Panc1 (cell line): ENCODE measurements around the gene CREBL2.
"Not testable (repeated sequence)": the region's sequence is repeated elsewhere in the genome, so short reads cannot be mapped to it uniquely, and the experiment has no call there.

Experiments
- CTCF ChIP-seq: fragments of 450-650 bp; IDR thresholded peaks from 2 replicates; pipeline ENCODE4 v1.5.1; 2017; ENCODE audit warnings: mild to moderate bottlenecking
- POLR2AphosphoS5 ChIP-seq: IDR thresholded peaks from 2 replicates; pipeline ENCODE4 v1.6.1; 2012; ENCODE audit warnings: mild to moderate bottlenecking, low read depth, low read length, moderate library complexity
- REST ChIP-seq, 2 experiments: IDR thresholded peaks; 2 replicates each; pipeline ENCODE4 v1.6.1; 2011 to 2012; ENCODE audit warnings: low read depth in 2 of 2, control low read depth in 1 of 2, low read length in 1 of 2, mild to moderate bottlenecking in 1 of 2, moderate library complexity in 1 of 2; ENCODE audit not compliant: insufficient read depth in 1 of 2
- TCF7L2 ChIP-seq: IDR thresholded peaks from 2 replicates; pipeline ENCODE4 v1.6.1; 2011; ENCODE audit warnings: mild to moderate bottlenecking, low read depth, low read length, inconsistent platforms

GRCh38 chr12:12618064-12618463 is 6.4 kb downstream of the CREBL2 start:
- TF ChIP-seq CTCF; POLR2AphosphoS5; TCF7L2; REST (IDR thresholded peaks at IDR 0.05; ENCODE audit: insufficient read depth in 1 of 2, low read depth in 2 of 2, low read length in 1 of 2): not testable (repeated sequence)
